AG09309 (cell line): ENCODE measurements around the gene MRPL34.
"Not testable (repeated sequence)": the region's sequence is repeated elsewhere in the genome, so short reads cannot be mapped to it uniquely, and the experiment has no call there.

Experiments used
- DNase-seq: peaks from one replicate; pipeline ENCODE4 v3.0.0-alpha.2; 2010; ENCODE audit warnings: low read depth
- H3K4me3 ChIP-seq: 2 replicates; pipeline ENCODE4 v1.5.1; 2011; ENCODE audit warnings: mild to moderate bottlenecking, low read depth, low read length, moderate library complexity; ENCODE audit not compliant: control insufficient read depth
- TF ChIP-seq, protein P1 (sequence below): IDR thresholded peaks from 2 replicates; pipeline ENCODE4 v1.5.1; 2011; ENCODE audit warnings: mild to moderate bottlenecking, low read depth, low read length, inconsistent platforms; ENCODE audit not compliant: insufficient read depth, control insufficient read depth; ENCODE audit errors: missing control alignments

Gene MRPL34

DNA sequence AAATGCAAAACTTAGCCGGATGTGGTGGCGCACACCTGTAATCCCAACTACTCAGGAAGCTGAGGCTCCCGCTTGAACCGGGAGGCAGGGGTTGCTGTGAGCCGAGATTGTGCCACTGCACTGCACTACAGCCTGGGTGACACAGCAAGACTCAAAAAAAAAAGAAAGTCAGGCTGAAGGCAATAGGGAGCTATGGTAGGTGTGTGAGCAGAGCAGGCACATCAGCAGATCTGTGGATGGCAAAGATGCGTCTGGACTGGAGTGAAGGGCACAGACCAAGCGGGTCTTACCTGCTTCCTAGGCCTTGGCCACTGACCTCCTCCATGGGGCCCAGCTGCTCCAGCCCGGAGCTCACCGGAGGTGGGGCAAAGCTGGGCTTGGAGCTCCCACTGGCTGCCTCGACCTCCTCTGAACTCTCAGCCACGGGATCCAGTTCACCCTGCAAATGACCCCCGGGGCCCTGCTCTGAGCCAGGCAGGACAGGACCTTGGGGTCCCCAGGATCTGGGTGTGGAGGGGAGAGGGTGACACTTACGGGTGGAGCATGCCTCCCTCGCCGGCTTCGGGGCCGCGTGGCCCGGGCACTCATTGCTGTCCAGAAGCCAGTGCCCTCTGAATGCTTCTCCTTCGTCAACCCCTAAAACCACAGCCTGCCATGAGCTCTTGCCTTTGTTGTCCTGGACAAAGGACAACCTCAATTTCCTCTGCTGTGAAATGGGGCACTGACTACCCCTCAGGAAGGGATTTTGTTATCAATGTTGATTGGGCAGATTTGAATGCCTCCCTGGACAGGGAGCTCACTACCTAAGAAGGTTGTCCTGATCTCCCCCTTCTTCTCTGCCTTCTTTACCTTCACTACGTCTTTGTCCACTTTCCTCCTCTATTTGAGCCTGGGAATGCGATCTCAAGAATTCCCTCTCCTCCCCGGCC is 41.7 kb upstream of the MRPL34 start:
- H3K4me3 ChIP-seq = no peak overlapping the region
- TF ChIP-seq, protein P1, sequence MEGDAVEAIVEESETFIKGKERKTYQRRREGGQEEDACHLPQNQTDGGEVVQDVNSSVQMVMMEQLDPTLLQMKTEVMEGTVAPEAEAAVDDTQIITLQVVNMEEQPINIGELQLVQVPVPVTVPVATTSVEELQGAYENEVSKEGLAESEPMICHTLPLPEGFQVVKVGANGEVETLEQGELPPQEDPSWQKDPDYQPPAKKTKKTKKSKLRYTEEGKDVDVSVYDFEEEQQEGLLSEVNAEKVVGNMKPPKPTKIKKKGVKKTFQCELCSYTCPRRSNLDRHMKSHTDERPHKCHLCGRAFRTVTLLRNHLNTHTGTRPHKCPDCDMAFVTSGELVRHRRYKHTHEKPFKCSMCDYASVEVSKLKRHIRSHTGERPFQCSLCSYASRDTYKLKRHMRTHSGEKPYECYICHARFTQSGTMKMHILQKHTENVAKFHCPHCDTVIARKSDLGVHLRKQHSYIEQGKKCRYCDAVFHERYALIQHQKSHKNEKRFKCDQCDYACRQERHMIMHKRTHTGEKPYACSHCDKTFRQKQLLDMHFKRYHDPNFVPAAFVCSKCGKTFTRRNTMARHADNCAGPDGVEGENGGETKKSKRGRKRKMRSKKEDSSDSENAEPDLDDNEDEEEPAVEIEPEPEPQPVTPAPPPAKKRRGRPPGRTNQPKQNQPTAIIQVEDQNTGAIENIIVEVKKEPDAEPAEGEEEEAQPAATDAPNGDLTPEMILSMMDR = no peak
- no peak for DNase-seq

DNA sequence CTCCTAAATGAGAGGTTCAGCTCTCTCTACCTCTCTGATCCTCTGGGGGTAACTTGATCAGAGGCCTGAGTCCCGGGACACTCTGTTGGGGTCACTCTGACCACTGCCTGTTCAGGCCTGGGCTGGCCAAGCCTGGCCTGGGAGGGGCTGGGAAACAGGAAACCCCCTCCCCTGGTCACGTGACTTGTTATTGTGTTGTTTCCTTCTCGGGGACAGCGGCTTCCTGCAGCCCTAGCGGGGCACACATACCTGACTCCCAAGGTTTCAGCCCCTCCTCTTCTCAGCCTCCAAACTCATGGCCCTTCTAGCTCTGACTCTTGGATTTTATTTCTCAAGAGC is 41.1 kb upstream of the MRPL34 start, which contains the start of gene USHBP1:
TSS of gene USHBP1 (minus strand) at position 105 of the 339 bp plus-strand sequence. CDS start 446 bp downstream, outside the sequence.
- DNase-seq = no peak
- H3K4me3 ChIP-seq = no peak within 1 kb of the TSS
- TF ChIP-seq, protein P1 = no peak

DNA sequence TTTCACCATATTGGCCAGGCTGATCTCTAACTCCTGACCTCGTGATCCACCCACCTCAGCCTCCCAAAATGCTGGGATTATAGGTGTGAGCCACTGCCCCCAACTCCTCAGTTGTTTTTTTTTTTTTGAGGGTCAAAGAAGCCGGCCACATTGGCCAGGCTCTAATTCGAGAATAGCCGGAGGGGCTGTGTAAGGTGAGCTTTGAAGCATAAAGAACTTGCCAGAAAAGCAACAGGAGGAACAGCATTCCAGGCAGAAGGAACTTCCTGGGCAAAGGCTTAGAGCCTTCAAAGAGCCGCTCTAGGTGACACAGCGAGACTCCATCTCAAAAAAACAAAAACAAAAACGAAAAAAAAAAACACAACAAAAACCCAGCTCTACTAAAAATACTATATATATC is 39.6 kb upstream of the MRPL34 start:
- TF ChIP-seq, protein P1 = no peak
- no peak for DNase-seq
- no peak overlapping the region for H3K4me3 ChIP-seq

GRCh38 chr19:17266589-17266974 is 39.1 kb upstream of the MRPL34 start:
- no peak for DNase-seq
- TF ChIP-seq, protein P1 = no peak
- no peak overlapping the region for H3K4me3 ChIP-seq

DNA sequence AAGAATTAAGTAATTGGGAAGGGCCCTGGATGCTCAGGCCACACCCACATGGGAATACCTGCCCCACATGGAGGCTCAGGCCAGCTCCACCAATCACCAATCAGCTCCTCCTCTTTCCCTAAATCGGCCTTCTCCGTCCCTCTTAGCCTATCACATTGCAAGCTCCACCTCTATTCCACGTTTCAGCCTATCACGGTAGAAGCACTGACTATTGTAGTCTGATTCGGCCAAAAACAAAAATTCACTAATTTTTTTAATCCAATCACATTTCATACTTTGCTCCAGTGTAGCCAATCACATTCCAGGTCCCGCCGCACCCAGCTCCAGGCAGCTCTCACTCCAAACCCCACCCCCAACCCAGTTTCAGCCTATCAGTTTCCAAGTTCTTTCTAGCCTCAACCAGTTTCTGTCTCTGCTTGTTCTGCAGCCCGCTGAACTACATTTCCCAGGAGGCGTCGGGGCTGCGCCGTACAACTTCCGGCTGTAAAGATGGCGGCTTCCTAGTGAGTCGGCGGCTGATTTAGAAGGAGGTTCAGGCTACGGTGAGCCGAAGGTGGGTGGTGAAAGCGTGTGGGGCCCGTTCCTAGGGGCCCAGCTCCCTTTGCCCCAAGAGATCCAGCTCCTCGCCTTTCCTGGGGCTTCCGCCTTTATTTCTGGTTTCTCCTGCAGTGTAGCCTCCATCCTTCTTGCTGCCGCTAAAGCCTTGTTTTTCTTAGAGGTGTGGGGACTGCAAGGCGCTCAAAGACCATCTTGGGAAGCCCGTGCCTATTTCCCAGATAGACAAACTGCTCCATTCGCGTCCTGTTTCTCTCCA is 38.5 kb upstream of the MRPL34 start, which contains the start of gene BABAM1:
TSS of gene BABAM1 (plus strand) at position 469 of the 814 bp plus-strand sequence. CDS start 1,364 bp downstream, outside the sequence.
- DNase-seq = peak; percentile 99
- peak within 1 kb of the TSS; percentile 90 for H3K4me3 ChIP-seq
- TF ChIP-seq, protein P1 = no peak

GRCh38 chr19:17268754-17269153 is 36.9 kb upstream of the MRPL34 start:
- no peak overlapping the region for H3K4me3 ChIP-seq
- TF ChIP-seq, protein P1 = no peak
- no peak for DNase-seq

DNA sequence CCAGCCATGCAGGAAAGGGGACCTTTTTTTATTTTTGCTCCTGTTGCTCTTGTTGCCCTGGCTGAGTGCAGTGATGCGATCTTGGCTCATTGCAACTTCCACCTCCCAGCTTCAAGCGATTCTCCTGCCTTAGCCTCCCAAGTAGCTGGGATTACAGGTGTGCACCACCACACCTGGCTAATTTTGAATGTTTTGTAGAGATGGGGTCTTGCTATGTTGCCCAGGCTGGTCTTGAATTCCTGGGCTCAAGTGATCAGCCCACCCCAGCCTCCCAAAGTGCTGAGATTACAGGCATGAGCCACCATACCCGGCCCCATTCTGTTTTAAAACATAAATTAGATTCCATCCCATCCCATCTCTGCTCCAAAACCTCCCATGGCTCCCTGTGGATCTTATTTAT is 30.8 kb upstream of the MRPL34 start:
- DNase-seq, H3K4me3 ChIP-seq: not testable (repeated sequence)
